GM23248 (cell line): ENCODE data around the gene ANO1.

Experiments used
- EZH2 ChIP-seq: fragments of 200-600 bp; sonication (generic); IDR thresholded peaks from 2 replicates; pipeline ENCODE4 v1.6.1; 2018; ENCODE audit warnings: antibody characterized with exemption, mild to moderate bottlenecking; ENCODE audit not compliant: insufficient read depth, poor library complexity, severe bottlenecking
- EZH2phosphoT487 ChIP-seq: fragments of 200-600 bp; sonication (generic); IDR thresholded peaks from 2 replicates; pipeline ENCODE4 v1.6.1; 2018; ENCODE audit warnings: antibody characterized with exemption, moderate library complexity, mild to moderate bottlenecking, low read depth; ENCODE audit not compliant: insufficient read depth

- TF ChIP-seq EZH2 (no peak), EZH2phosphoT487 (no peak)
These were observed 154.9 kb downstream of the ANO1 start for GRCh38 chr11:70233034-70233433.
